GM12873 (cell line): ENCODE results near the gene ABCC3.

Experiments
- TF ChIP-seq, protein P1 (sequence below): IDR thresholded peaks from 2 replicates; pipeline ENCODE4 v1.5.1; 2012; ENCODE audit warnings: low read depth, mild to moderate bottlenecking, moderate library complexity, low read length, control low read depth; ENCODE audit not compliant: insufficient read depth; ENCODE audit errors: missing control alignments

Gene ABCC3

DNA sequence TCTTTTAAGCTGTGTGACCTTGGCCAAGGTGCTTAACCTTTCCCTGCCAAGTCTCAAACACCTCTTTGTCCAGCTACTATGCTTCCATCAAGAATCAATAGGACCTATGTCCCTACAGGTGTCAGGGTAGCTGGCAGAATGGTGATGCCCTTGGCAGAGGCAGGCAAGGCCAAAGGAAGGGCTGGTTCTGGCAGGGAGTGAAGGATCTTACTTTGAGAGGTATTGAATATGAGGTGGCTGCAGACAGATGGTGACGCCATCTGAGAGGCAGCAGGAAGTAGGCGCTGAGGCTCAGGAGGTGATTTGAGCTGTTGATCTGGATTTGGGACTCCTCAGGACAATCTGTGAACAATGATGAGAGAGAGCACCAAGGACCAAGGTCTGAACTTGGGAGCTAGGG lies 12.5 kb downstream of the ABCC3 start:
- TF ChIP-seq, protein P1, sequence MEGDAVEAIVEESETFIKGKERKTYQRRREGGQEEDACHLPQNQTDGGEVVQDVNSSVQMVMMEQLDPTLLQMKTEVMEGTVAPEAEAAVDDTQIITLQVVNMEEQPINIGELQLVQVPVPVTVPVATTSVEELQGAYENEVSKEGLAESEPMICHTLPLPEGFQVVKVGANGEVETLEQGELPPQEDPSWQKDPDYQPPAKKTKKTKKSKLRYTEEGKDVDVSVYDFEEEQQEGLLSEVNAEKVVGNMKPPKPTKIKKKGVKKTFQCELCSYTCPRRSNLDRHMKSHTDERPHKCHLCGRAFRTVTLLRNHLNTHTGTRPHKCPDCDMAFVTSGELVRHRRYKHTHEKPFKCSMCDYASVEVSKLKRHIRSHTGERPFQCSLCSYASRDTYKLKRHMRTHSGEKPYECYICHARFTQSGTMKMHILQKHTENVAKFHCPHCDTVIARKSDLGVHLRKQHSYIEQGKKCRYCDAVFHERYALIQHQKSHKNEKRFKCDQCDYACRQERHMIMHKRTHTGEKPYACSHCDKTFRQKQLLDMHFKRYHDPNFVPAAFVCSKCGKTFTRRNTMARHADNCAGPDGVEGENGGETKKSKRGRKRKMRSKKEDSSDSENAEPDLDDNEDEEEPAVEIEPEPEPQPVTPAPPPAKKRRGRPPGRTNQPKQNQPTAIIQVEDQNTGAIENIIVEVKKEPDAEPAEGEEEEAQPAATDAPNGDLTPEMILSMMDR: no peak

DNA sequence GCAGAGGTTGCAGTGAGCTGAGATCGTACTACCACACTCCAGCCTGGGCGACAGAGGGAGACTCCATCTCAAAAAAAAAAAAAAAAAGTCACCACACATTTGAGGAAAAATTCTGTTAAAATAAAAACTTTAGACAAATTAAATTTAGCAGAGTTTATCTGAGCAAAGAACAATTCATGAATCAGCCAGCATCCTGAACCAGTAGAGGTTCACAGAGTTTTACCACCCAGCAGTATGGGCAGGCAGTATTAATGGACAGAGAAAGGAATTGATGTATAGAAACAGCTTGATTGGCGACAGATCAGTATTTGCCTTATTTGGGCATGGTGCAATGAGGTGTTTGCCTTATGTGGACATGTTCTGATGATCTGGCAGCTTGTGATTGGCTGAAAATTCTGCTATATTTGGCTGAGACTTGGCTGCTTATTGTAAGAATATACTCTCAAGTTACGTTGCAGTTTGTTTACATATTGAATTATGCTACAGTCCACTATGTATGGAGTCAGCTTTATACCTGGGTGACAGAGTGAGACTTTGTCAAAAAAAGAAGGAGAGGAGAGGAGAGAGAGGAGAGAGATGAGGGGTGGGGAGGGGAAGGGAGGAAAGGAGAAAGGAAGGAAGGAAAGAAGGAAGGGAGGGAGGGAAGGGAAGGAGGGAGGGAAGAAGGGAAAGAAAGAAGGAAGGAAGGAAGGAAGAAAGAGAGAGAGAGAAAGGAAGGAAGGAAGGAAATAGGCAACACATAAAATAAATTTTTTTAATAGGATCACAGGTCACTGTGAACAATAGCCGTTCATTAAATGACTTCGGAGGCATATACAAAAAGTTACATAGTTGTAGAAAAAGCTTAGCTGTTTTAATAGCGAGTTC lies 14.6 kb downstream of the ABCC3 start:
- TF ChIP-seq, protein P1: no peak

DNA sequence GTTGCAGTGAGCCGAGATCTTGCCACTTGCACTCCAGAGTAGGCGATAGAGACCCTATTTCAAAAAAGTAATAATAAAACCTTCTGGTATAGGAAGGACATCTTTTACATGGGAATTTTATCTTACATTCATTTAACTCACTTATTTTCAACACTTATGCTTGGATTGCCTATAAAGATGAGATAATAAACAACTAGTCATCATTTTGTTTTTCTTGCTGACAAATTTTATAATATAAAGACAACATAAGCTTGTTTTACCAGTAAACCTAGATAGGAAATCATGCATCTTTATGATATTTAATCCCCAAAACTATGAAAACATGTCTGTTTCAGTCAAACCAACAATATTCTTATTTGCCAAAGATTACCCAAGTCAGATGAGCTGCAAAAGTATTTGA lies 17.0 kb downstream of the ABCC3 start:
- TF ChIP-seq, protein P1: no peak

DNA sequence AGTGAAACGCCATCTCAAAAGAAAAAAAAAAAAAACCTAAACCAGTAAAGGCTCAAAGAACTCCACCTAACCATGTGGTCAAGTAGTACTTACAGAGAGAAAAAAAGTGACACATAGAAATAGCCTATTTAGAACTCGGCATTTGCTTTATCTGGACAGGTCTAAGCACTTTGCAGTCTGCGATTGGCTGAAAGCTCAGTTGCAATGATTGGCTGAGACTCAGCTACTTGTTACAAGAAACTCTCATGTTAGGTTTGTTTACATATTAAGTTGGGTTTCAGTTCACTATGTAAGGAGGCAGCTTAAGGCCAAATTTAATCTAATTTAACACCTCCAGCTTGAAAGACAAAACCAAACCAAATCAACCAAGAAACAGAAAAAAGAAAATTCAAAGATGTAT lies 19.1 kb downstream of the ABCC3 start:
- TF ChIP-seq, protein P1: no peak

DNA sequence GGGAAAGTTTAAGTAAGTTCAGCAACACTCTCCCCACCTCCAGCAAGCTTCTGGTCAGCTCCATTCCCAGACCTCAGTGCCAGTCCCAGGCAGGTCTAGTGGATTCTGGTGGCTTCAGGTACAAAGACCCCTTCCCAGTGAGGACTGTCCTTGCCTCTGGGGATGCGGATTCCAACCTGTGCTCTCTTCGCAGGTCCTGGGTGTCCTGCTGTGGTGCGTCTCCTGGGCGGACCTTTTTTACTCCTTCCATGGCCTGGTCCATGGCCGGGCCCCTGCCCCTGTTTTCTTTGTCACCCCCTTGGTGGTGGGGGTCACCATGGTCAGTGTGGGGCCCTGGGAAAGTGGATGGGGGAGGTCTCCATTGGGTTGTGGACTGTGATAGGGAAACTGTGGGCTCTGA lies 21.8 kb downstream of the ABCC3 start:
- TF ChIP-seq, protein P1: no peak

DNA sequence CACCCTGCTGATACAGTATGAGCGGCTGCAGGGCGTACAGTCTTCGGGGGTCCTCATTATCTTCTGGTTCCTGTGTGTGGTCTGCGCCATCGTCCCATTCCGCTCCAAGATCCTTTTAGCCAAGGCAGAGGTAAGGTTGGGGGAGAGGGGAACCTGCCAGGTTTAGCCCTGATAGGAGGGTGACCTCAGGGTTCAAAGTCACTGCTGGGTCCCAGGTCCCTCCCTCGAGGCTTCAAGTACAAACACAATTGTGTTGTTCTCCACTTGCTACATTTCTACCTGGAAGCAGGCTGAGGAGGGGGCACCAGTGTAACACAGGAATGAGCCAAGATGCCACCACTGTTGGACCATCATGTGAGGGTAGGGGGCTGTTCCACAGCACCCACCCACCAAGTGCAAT lies 22.4 kb downstream of the ABCC3 start:
- TF ChIP-seq, protein P1: no peak

DNA sequence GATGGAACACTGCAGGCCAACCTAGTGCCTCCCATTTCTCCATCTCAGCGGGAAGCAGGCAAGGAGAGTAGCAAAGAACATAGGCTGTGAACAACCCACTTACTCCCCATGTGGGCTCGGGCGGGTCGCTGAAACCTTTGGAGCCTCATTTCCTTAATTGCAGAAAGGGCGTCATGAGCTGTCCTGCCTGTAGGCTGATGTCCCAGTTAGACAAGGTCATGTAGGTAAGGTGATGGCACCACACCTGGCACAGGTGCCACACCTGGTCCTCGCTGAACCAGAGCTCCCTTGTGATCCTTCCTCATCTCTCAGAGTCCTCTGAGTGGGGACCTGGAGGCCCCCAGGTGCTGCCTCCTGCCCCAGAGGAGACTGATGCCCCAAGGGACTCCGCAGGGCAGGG lies 22.9 kb downstream of the ABCC3 start:
- TF ChIP-seq, protein P1: no peak
